Fibroblast of mammary gland (primary cell): ENCODE results near the gene MCCC1.
A peak's percentile ranks its signal among the peaks of the same experiment; 100 is the strongest.

Source experiments
- DNase-seq: peaks from one replicate; pipeline ENCODE4 v3.0.0-alpha.2; 2010; ENCODE audit warnings: low read depth
- H3K4me3 ChIP-seq: 2 replicates; pipeline ENCODE4 v1.5.1; 2011; ENCODE audit warnings: low read depth, mild to moderate bottlenecking, low read length, moderate library complexity; ENCODE audit not compliant: control insufficient read depth
- TF ChIP-seq, protein P1 (sequence below): conservative IDR thresholded peaks from 2 replicates; pipeline ENCODE4 v1.5.1; 2011; ENCODE audit warnings: low read depth, low read length, inconsistent platforms; ENCODE audit not compliant: control insufficient read depth, insufficient read depth

Gene MCCC1

GRCh38 chr3:183099026-183099837 lies at the start of gene MCCC1:
Gene MCCC1 (minus strand): TSS chr3:183099496. CDS start chr3:183099440, 56 bp downstream.
- TF ChIP-seq, protein P1, sequence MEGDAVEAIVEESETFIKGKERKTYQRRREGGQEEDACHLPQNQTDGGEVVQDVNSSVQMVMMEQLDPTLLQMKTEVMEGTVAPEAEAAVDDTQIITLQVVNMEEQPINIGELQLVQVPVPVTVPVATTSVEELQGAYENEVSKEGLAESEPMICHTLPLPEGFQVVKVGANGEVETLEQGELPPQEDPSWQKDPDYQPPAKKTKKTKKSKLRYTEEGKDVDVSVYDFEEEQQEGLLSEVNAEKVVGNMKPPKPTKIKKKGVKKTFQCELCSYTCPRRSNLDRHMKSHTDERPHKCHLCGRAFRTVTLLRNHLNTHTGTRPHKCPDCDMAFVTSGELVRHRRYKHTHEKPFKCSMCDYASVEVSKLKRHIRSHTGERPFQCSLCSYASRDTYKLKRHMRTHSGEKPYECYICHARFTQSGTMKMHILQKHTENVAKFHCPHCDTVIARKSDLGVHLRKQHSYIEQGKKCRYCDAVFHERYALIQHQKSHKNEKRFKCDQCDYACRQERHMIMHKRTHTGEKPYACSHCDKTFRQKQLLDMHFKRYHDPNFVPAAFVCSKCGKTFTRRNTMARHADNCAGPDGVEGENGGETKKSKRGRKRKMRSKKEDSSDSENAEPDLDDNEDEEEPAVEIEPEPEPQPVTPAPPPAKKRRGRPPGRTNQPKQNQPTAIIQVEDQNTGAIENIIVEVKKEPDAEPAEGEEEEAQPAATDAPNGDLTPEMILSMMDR = no peak
- DNase-seq = peak; percentile 99
- H3K4me3 ChIP-seq = peak within 1 kb of the TSS; percentile 91

DNA sequence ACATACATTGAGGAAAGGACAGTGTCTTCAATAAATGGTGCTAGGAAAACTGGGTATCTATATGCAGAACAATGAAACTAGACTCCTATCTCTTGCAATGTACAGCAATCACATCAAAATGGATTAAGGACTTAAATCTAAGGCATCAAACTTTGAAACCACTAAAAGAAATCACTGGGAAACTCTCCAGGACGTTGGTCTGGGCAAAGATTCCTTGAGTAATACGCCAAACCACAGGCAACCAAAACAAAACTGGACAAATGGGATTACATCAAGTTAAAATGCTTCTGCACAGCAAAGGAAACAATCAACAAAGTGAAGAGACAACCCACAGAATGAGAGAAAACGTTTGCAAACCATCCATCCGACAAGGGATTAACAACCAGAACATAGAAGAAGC lies 48.8 kb upstream of the MCCC1 start:
- TF ChIP-seq, protein P1 = no peak
- peak; percentile 74 for DNase-seq
- no peak overlapping the region for H3K4me3 ChIP-seq

DNA sequence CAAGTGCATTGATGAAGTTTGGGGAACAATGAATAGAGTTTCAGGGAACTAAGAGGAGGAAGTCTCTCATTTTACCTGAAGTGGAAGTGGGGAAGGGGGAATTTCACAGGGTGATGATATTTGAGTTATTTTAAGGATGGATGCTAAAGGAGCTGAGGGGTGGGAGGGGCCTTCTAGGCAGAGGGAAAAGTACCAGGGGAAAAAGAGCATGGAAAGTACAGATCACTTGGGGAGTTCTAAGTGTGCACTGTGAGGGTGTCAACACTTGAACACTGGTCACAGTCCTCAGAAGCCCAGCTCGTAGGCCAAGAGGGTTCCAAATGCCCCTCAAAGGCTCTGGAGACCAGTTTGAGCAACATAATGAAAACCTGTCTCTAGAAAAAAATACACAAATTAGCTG lies 45.1 kb upstream of the MCCC1 start:
- TF ChIP-seq, protein P1 = no peak
- no peak for DNase-seq
- H3K4me3 ChIP-seq = no peak overlapping the region

- no peak for DNase-seq
- no peak overlapping the region for H3K4me3 ChIP-seq
- TF ChIP-seq, protein P1 = no peak
These were observed 42.9 kb upstream of the MCCC1 start for GRCh38 chr3:183142199-183142598.

GRCh38 chr3:183134844-183135243 lies 35.5 kb upstream of the MCCC1 start:
- no peak overlapping the region for H3K4me3 ChIP-seq
- TF ChIP-seq, protein P1 = no peak
- no peak for DNase-seq

GRCh38 chr3:183132409-183132808 lies 33.1 kb upstream of the MCCC1 start:
- no peak overlapping the region for H3K4me3 ChIP-seq
- DNase-seq = no peak
- TF ChIP-seq, protein P1 = no peak
